Bronchus fibroblast of lung (primary cell): ENCODE measurements around the gene PRAMEF20. TPM values are rescaled to one million over a fixed set of nuclear protein-coding genes. Genes with fewer than 3 reads are reported as not detected.

Experiments
- total RNA-seq: library from RNA; depleted of rRNA; stranded (reverse); fragments of >200 nt; gene quantifications from 2 replicates; pipeline ENCODE4 v1.2.3, GENCODE V29; 2015

PRAMEF20 gene
- not detected in 2 replicates for total RNA-seq

DNA sequence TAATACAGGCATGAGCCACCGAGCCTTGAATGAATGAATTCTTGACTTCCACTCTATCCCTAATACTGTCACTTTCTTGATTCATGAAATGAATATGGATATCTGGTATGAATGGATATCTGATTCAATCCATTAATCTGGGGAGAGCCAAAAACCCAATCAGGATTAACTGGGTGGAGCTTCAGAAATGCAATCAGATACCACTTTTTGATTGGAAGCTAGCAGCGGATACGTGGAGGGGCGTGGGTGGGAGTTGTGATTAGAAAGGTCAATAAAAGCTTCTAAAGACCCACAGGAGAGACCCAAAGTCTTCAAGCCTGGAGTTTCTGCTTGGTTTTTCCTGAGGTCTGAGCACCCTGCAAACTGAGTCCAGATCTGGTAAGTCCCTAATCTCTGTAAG lies at the start of gene PRAMEF20:
Gene PRAMEF20, plus strand, starts transcription at position 301 of the 400 bp plus-strand sequence. CDS start 5,905 bp downstream, outside the sequence.

GRCh38 chr1:13389332-13389731 lies 20.9 kb upstream of the PRAMEF20 start, which contains the start of gene PRAMEF17:
Gene PRAMEF17 (plus strand): TSS chr1:13389632. CDS start chr1:13389658, 26 bp downstream.

Other genes starting within 250 kb of the PRAMEF20 start
- gene HNRNPCL4, start 244.8 kb upstream of the PRAMEF20 start, total RNA-seq: not detected in 2 replicates
- not detected in 2 replicates for gene PRAMEF9, start 238.6 kb upstream of the PRAMEF20 start, total RNA-seq
- gene PRAMEF13, start 209.0 kb upstream of the PRAMEF20 start, total RNA-seq: not detected in 2 replicates
- not detected in 2 replicates for gene PRAMEF18, start 184.3 kb upstream of the PRAMEF20 start, total RNA-seq
- not detected in 2 replicates for gene PRAMEF5, start 156.3 kb upstream of the PRAMEF20 start, total RNA-seq
- gene PRAMEF8, start 125.3 kb upstream of the PRAMEF20 start, total RNA-seq: not detected in 2 replicates
- gene PRAMEF33, start 106.9 kb upstream of the PRAMEF20 start, total RNA-seq: not detected in 2 replicates
- gene PRAMEF15, start 94.9 kb upstream of the PRAMEF20 start, total RNA-seq: not detected in 2 replicates
- not detected in 2 replicates for gene PRAMEF14, start 63.3 kb upstream of the PRAMEF20 start, total RNA-seq
- not detected in 2 replicates for gene PRAMEF19, start 38.5 kb upstream of the PRAMEF20 start, total RNA-seq
- gene PRAMEF17, start 20.8 kb upstream of the PRAMEF20 start, total RNA-seq: not detected in 2 replicates
- not detected in 2 replicates for gene LRRC38, start 103.6 kb downstream of the PRAMEF20 start, total RNA-seq
- gene PDPN, start 173.4 kb downstream of the PRAMEF20 start, total RNA-seq: 1.3 and 1.8 TPM in 2 replicates